Measurements from ENCODE around the gene SELE.

- TF ChIP-seq CTCF (IDR thresholded peaks at IDR 0.05) (no peak), EP300 (IDR thresholded peaks at IDR 0.05) (no peak), POLR2A (IDR thresholded peaks at IDR 0.05; ENCODE audit: low read depth) (no peak)
Observed at GRCh38 chr1:169724168-169724567, 9.7 kb downstream of the SELE start.

Data from esophagus muscularis mucosa (tissue), 4 donors.